Mucosa of descending colon (tissue), 3 donors: ENCODE results near the gene TAC4. TPM values are rescaled to one million over a fixed set of nuclear protein-coding genes. Genes with fewer than 3 reads are reported as not detected.
A peak's percentile ranks its signal among the peaks of the same experiment; 100 is the strongest.

Experiments
- ATAC-seq: fragments of 200-7000 bp; cut with Tn5 transposase; one replicate; pipeline ENCODE4 v1.9.1; 2020; ENCODE audit warnings: mild to moderate bottlenecking, moderate library complexity
- DNase-seq, 3 donors: peaks; one replicate each; pipeline ENCODE4 v3.0.0-alpha.2; 2020
- H3K36me3 ChIP-seq: fragments of 200-600 bp; one replicate; pipeline ENCODE4 v1.8.0; 2021; ENCODE audit warnings: low read depth, mild to moderate bottlenecking
- H3K4me1 ChIP-seq: fragments of 200-600 bp; one replicate; pipeline ENCODE4 v1.8.0; 2021; ENCODE audit warnings: low read depth, mild to moderate bottlenecking
- H3K4me3 ChIP-seq: fragments of 200-600 bp; one replicate; pipeline ENCODE4 v1.8.0; 2021; ENCODE audit warnings: mild to moderate bottlenecking
- H3K9me3 ChIP-seq: fragments of 200-600 bp; one replicate; pipeline ENCODE4 v1.8.0; 2021; ENCODE audit warnings: mild to moderate bottlenecking
- CTCF ChIP-seq: fragments of 200-600 bp; IDR thresholded peaks from one replicate; pipeline ENCODE4 v1.8.0; 2022; ENCODE audit warnings: antibody characterized with exemption, mild to moderate bottlenecking
- intact Hi-C, 2 donors: fragments of 100-400 bp; cut with DNase I in 1 of 2; cut with micrococcal nuclease in 1 of 2; formaldehyde crosslinking; loops; one replicate each; pipeline versions ENCODE4 v1.11.0 to v1.11.1; 2022; cut with DNase I, micrococcal nuclease
- total RNA-seq, 3 donors: library from RNA; stranded (reverse); fragmentation: NEBNext Ultra II Directional in 2 of 3; extraction: Animal tissue kit (Norgen Biotek cat#: 25700) in 2 of 3; gene quantifications; one replicate each; pipeline versions ENCODE4 v1.2.1 to v1.2.4, GENCODE V29; 2021 to 2023
- donor health status: DM: no; HTN: no; CAD: no; lungs with moderate emphysema.
- donor health status: DM: no; HTN: no; CAD: no.
- donor health status: DM: no; HTN: yes; CAD: no.

Gene TAC4
- total RNA-seq, 3 donors from 2014 or later = not detected

DNA sequence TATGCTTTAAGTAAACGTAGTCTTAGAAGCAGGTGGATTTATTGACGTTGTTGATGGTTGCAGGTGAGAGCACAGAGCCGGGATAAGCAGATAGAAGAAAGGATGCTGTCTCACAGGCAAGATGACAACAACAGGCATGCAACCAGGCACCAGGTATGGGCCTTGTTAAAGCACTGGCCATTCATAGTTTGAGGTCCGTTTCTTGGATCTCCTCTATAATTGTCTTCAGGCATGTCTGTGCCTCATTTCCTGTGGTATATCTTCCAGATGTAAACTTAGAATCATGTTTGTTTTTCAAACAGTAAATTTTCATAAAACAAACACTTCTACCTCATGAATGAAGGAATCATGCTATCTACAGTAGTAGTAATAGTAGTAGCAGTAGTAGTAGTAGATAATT is 38.8 kb downstream of the TAC4 start:
- no peak for TF ChIP-seq CTCF
- H3K4me1 ChIP-seq = no peaks in the 10 kb centered on the region
- H3K4me3 ChIP-seq = no peak overlapping the region
- intact Hi-C loops = no loop called here
- no peak for DNase-seq
- peaks cover 9% of the 10 kb centered on the region for H3K36me3 ChIP-seq
- H3K9me3 ChIP-seq = no peaks in the 10 kb centered on the region
- no peak for ATAC-seq

DNA sequence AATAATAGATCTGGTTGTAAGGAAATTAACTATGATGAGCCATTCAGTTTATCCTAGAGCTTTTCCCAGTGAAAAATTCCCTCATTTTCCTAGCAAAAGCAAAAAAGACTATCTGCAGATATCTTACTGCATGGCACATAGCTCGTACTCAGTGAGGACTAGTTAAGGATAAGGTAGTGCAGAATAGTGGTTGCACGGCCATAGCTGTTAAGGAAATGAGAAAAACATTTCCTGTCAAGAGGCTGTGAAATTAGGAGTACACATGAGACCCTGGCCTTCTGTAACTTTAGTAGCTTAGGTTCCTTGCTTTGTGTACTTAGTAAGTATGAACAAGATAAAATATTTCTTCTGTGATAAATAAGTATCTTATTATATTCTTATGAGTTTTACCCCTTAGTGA is 49.1 kb downstream of the TAC4 start:
- TF ChIP-seq CTCF = no peak
- peaks cover 15% of the 10 kb centered on the region for H3K36me3 ChIP-seq
- intact Hi-C loops = no loop called here
- no peaks in the 10 kb centered on the region for H3K4me1 ChIP-seq
- ATAC-seq = no peak
- no peak overlapping the region for H3K4me3 ChIP-seq
- H3K9me3 ChIP-seq = no peaks in the 10 kb centered on the region
- DNase-seq = no peak

- Histone ChIP-seq H3K9me3 (no peaks in the 10 kb centered on the region), H3K4me1 (no peaks in the 10 kb centered on the region), H3K36me3 (peaks cover 15% of the 10 kb centered on the region), H3K4me3 (no peak overlapping the region)
- TF ChIP-seq CTCF = no peak
- no peak for ATAC-seq
- DNase-seq = no peak
- intact Hi-C loops = no loop called here
Observed at GRCh38 chr17:49798182-49798581, 49.7 kb downstream of the TAC4 start.

DNA sequence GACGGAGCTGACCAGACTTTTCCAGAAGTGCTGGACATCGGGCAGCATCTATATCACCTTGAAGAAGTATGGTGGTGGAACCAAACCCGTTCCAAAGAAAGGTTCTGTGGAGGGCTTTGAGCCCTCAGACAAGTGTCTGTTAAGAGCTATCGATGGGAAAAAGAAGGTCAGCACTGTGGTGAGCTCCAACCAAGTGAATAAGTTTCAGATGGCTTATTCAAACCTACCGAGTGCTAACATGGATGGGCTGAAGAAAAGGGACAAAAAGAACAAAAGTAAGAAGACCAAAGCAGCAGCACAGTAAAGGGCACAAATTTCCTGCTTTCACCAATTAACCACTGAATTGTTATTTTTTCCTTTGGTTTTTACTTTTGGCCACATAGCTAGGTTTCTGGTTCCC is 52.5 kb downstream of the TAC4 start:
- peaks cover 10% of the 10 kb centered on the region for H3K4me1 ChIP-seq
- ATAC-seq (no peak), DNase-seq (no peak)
- intact Hi-C loops = no loop called here
- H3K36me3 ChIP-seq = peaks cover 15% of the 10 kb centered on the region
- H3K9me3 ChIP-seq = no peaks in the 10 kb centered on the region
- no peak overlapping the region for H3K4me3 ChIP-seq
- no peak for TF ChIP-seq CTCF

DNA sequence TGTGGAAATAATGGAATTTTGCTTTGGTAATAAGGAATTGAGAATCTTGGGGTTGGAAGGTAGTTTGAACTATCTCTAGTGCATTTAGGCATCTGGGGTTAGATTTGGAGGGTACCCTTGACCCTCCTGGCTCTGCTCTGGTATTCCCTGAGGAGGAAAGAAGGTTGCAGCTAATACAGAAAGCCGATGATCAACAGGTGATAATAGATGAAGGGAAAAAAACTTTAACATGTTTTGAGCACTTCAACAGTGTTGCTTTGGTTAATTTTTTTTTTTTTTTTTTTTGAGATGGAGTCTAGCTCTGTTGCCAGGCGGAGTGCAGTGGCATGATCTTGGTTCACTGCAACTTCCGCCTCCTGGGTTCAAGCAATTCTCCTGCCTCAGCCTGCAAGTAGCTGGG is 54.6 kb downstream of the TAC4 start:
- TF ChIP-seq CTCF = no peak
- Histone ChIP-seq H3K36me3 (peaks cover 8% of the 10 kb centered on the region), H3K9me3 (no peaks in the 10 kb centered on the region), H3K4me3 (no peak overlapping the region), H3K4me1 (peaks cover 19% of the 10 kb centered on the region)
- DNase-seq (no peak), ATAC-seq (no peak)
- intact Hi-C loops = no loop called here

DNA sequence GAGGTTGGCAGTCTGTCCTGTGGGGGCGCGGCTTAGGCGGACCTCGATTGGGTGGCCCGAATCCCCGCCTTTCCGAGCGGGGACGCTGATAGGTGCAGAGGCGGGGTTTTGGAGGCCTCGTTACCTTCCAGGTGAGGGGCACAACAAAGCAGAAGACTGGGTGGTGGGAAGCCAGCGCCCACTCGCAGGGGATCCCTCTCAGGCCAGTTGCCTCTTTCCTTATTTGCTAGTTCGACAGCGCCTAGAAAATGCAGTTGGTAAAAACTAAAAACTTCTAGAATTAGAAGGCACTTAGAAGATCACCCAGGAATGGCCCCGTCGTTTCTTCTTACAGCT is 58.7 kb downstream of the TAC4 start:
- H3K4me1 ChIP-seq = peaks cover 25% of the 10 kb centered on the region
- no peak for DNase-seq
- no peak for TF ChIP-seq CTCF

More for the DNA sequence above, 58.7 kb downstream of the TAC4 start:
- no peak for ATAC-seq
- Histone ChIP-seq H3K9me3 (no peaks in the 10 kb centered on the region), H3K4me3 (peak overlapping the region; percentile 96), H3K36me3 (no peaks in the 10 kb centered on the region)
- intact Hi-C loops = no loop called here
